HCT116 (cell line): ENCODE measurements around the gene RARS1. TPM values are rescaled to one million over a fixed set of nuclear protein-coding genes. Genes with fewer than 3 reads are reported as not detected.

Source experiments
- ATAC-seq: fragments of 200-7000 bp; cut with Tn5 transposase; 2 replicates; pipeline ENCODE4 v1.9.1; 2020; ENCODE audit warnings: mild to moderate bottlenecking, moderate library complexity
- BruUV-seq: library from RNA; stranded (reverse); fragments of 400-500 nt; replicated peaks from 2 replicates; lab custom pipeline; 2021; lab: Mats Ljungman, UMichigan
- CTCF ChIA-PET: fragments of 300-600 bp; sonication (Branson Sonifier 250); formaldehyde crosslinking; loops from one replicate; lab custom pipeline; 2021; ENCODE audit warnings: antibody characterized with exemption; lab: Charles Lee
- POLR2A ChIA-PET: fragments of 300-600, 350-600 bp; sonication (Branson Sonifier 250); formaldehyde crosslinking; loops from one replicate; lab custom pipeline; 2021; ENCODE audit warnings: antibody characterized with exemption; lab: Charles Lee
- RAD21 ChIA-PET, 2 experiments: fragments of 300-600 bp; sonication (Branson Sonifier 250); formaldehyde crosslinking; loops; one replicate each; lab custom pipeline; 2023; ENCODE audit warnings: low total read pairs in 2 of 2; ENCODE audit not compliant: uncharacterized antibody in 2 of 2, unreplicated experiment in 2 of 2, low non-redundant PET in 1 of 2; lab: Charles Lee
- DNase-seq: peaks from one replicate; pipeline ENCODE4 v3.0.0-alpha.2; 2010; ENCODE audit warnings: low read depth, low spot score
- H2AFZ ChIP-seq: fragments of 200-600 bp; shearing (Covaris generic), sonication (generic); 2 replicates; pipeline ENCODE4 v1.6.1; 2017; ENCODE audit warnings: low read depth, mixed run types, mixed read lengths, antibody characterized with exemption, low read length; ENCODE audit not compliant: poor library complexity, severe bottlenecking
- H3K27ac ChIP-seq: 2 replicates; pipeline ENCODE4 v1.5.1; 2012; ENCODE audit warnings: low read depth, low read length
- H3K27me3 ChIP-seq: fragments of 200-600 bp; sonication (generic); 2 replicates; pipeline ENCODE4 v1.6.1; 2016; ENCODE audit warnings: mixed run types, low read length, mixed read lengths; ENCODE audit not compliant: insufficient read depth
- H3K36me3 ChIP-seq, 2 experiments: fragments of 200-500 bp in 1 of 2; fragments of 200-600 bp in 1 of 2; sonication (Bioruptor generic) in 1 of 2; sonication (generic) in 1 of 2; 2 replicates each; pipeline versions ENCODE4 v1.5.1 to v1.6.1; 2014 to 2016; ENCODE audit warnings: low read length in 2 of 2, inconsistent platforms in 1 of 2, mixed read lengths in 1 of 2, mixed run types in 1 of 2; ENCODE audit not compliant: insufficient read depth in 2 of 2, control insufficient read depth in 1 of 2
- H3K4me1 ChIP-seq, 2 experiments: fragments of 200-600 bp in 1 of 2; sonication (generic) in 1 of 2; 2 replicates each; pipeline versions ENCODE4 v1.5.1 to v1.6.1; 2012 to 2017; ENCODE audit warnings: low read length in 2 of 2, inconsistent platforms in 1 of 2, mild to moderate bottlenecking in 1 of 2, mixed read lengths in 1 of 2, mixed run types in 1 of 2, moderate library complexity in 1 of 2; ENCODE audit not compliant: insufficient read depth in 2 of 2, control insufficient read depth in 1 of 2
- H3K4me2 ChIP-seq: fragments of 200-600 bp; sonication (generic); 2 replicates; pipeline ENCODE4 v1.6.1; 2017; ENCODE audit warnings: mixed run types, low read length, mixed read lengths
- H3K4me3 ChIP-seq, 2 experiments: fragments of 200-600 bp in 1 of 2; sonication (generic) in 1 of 2; replicated peaks in 1 of 2; 2 replicates each; pipeline ENCODE4 v1.5.1; 2011 to 2016; ENCODE audit warnings: low read length in 2 of 2, control low read depth in 1 of 2, low read depth in 1 of 2, mild to moderate bottlenecking in 1 of 2, mixed read lengths in 1 of 2, mixed run types in 1 of 2
- H3K79me2 ChIP-seq: fragments of 200-600 bp; sonication (generic); 2 replicates; pipeline ENCODE4 v1.6.1; 2017; ENCODE audit warnings: mild to moderate bottlenecking, mixed run types, low read length, moderate library complexity, mixed read lengths; ENCODE audit not compliant: insufficient read depth
- H3K9ac ChIP-seq: fragments of 200-600 bp; sonication (generic); 2 replicates; pipeline ENCODE4 v1.6.1; 2016; ENCODE audit warnings: low read length, mixed read lengths
- H3K9me2 ChIP-seq: fragments of 200-600 bp; sonication (generic), shearing (Covaris generic); 2 replicates; pipeline ENCODE4 v1.6.1; 2017; ENCODE audit warnings: mixed run types, mild to moderate bottlenecking, moderate library complexity; ENCODE audit not compliant: insufficient read depth
- H3K9me3 ChIP-seq, 2 experiments: fragments of 200-500 bp in 1 of 2; fragments of 200-600 bp in 1 of 2; sonication (Bioruptor generic) in 1 of 2; sonication (generic) in 1 of 2; 2 replicates each; pipeline ENCODE4 v1.6.1; 2014 to 2017; ENCODE audit warnings: low read length in 2 of 2, mixed read lengths in 2 of 2, inconsistent platforms in 1 of 2, low read depth in 1 of 2, mild to moderate bottlenecking in 1 of 2, mixed run types in 1 of 2, moderate library complexity in 1 of 2; ENCODE audit not compliant: control insufficient read depth in 1 of 2, insufficient read depth in 1 of 2
- H4K20me1 ChIP-seq: fragments of 200-600 bp; sonication (generic), shearing (Covaris generic); 2 replicates; pipeline ENCODE4 v1.6.1; 2017; ENCODE audit warnings: mixed run types, mild to moderate bottlenecking, moderate library complexity; ENCODE audit not compliant: insufficient read depth
- CBX3 ChIP-seq: IDR thresholded peaks from 2 replicates; pipeline ENCODE4 v1.6.1; 2012; ENCODE audit warnings: low read depth
- CEBPB ChIP-seq: IDR thresholded peaks from 2 replicates; pipeline ENCODE4 v1.6.1; 2012; ENCODE audit warnings: low read depth
- CTCF ChIP-seq, 3 experiments: fragments of 200-600 bp in 1 of 3; sonication (generic) in 1 of 3; IDR thresholded peaks in 2 of 3; conservative IDR thresholded peaks in 1 of 3; 2 replicates each; pipeline ENCODE4 v1.5.1; 2012 to 2017; ENCODE audit warnings: low read depth in 2 of 3, low read length in 2 of 3, antibody characterized with exemption in 1 of 3, borderline replicate concordance in 1 of 3, control low read depth in 1 of 3, mild to moderate bottlenecking in 1 of 3, mixed read lengths in 1 of 3, mixed run types in 1 of 3, moderate library complexity in 1 of 3; ENCODE audit not compliant: insufficient read depth in 1 of 3
- EZH2phosphoT487 ChIP-seq: fragments of 200-600 bp; IDR thresholded peaks from 2 replicates; pipeline ENCODE4 v1.6.1; 2018; ENCODE audit warnings: antibody characterized with exemption, borderline replicate concordance
- JUND ChIP-seq: IDR thresholded peaks from 2 replicates; pipeline ENCODE4 v1.6.1; 2012
- MAX ChIP-seq: IDR thresholded peaks from 2 replicates; pipeline ENCODE4 v1.6.1; 2012
- POLR2AphosphoS5 ChIP-seq: IDR thresholded peaks from 2 replicates; pipeline ENCODE4 v1.6.1; 2011; ENCODE audit warnings: mild to moderate bottlenecking, low read depth, low read length, moderate library complexity
- SP1 ChIP-seq: IDR thresholded peaks from 2 replicates; pipeline ENCODE4 v1.6.1; 2012; ENCODE audit warnings: low read depth
- SRF ChIP-seq: IDR thresholded peaks from 2 replicates; pipeline ENCODE4 v1.6.1; 2012; ENCODE audit warnings: low read depth
- TCF7L2 ChIP-seq: IDR thresholded peaks from 2 replicates; pipeline ENCODE4 v1.7.0; 2011; ENCODE audit warnings: borderline replicate concordance, inconsistent platforms; ENCODE audit not compliant: insufficient read depth, insufficient read length; ENCODE audit errors: extremely low read depth
- intact Hi-C: fragments of 100-400 bp; cut with micrococcal nuclease; formaldehyde crosslinking; loops from 2 replicates; pipeline ENCODE4 v1.10.0; 2022
- total RNA-seq: library from RNA; stranded (reverse); gene quantifications from one replicate; pipeline ENCODE4 v1.2.1, GENCODE V29; 2021; ENCODE audit not compliant: unreplicated experiment
- TF ChIP-seq, protein P1 (sequence below): IDR thresholded peaks from 2 replicates; pipeline ENCODE4 v1.6.1; 2012
- TF ChIP-seq, protein P2 (sequence below): IDR thresholded peaks from 2 replicates; pipeline ENCODE4 v1.6.1; 2011; ENCODE audit warnings: mild to moderate bottlenecking, low read length, moderate library complexity; ENCODE audit not compliant: insufficient replicate concordance; ENCODE audit errors: extremely low read depth
- TF ChIP-seq, protein P3 (sequence below): IDR thresholded peaks from 2 replicates; pipeline ENCODE4 v1.6.1; 2012; ENCODE audit warnings: low read depth

RARS1 gene
- total RNA-seq, 1 experiment from 2014 or later, result 122 TPM

DNA sequence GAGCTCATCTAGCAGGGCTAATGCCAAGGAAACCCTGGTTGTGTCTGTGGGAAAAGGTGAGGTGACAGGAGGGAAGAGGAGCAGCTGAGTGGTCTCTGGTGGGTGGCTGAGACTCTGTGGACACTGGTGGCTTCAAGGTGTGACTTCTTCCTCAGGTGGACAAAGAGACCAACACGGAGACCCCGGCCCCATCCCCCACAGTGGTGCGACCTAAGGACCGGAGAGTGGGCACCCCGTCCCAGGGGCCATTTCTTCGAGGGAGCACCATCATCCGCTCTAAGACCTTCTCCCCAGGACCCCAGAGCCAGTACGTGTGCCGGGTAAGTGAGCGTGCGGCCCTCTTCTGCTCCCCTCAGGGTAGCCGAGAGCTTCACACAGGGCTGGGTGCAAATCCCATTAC is 31.1 kb upstream of the RARS1 start (continued):
- TF ChIP-seq, protein P1, sequence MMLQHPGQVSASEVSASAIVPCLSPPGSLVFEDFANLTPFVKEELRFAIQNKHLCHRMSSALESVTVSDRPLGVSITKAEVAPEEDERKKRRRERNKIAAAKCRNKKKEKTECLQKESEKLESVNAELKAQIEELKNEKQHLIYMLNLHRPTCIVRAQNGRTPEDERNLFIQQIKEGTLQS, result no peak
- TF ChIP-seq EZH2phosphoT487 (no peak), CBX3 (no peak), POLR2AphosphoS5 (no peak), SP1 (no peak), CEBPB (no peak), MAX (no peak), TCF7L2 (no peak), CTCF (IDR thresholded peaks at IDR 0.05 in 2 of 3, conservative IDR thresholded peaks at IDR 0.05 in 1 of 3; ENCODE audit: borderline replicate concordance in 1 of 3, insufficient read depth in 1 of 3, low read depth in 2 of 3, low read length in 2 of 3) (no peak)

DNA sequence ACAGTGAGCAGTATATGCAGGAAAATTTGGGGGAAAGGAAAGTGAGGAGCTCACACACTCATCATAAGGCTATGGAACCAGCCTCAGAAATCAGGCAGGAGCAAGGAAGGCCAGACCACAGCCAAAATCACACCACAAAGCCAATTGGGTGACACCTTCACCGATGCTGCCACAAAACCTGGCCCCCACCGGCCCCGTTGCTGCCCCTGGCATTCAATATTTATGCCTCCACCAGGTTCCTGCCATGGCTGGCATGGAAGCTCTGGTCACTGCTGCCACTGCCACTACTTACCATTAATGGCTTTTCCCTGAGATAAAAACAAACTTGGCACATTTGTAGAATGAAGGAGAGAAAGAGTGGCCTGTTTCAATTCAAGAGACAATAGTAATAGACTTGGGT is 28.7 kb upstream of the RARS1 start:
- ChIA-PET POLR2A (no interaction called here), CTCF (no interaction called here), RAD21 (no interaction called here)
- no peaks in the 10 kb centered on the region for H3K9me2 ChIP-seq
- intact Hi-C loops, result no loop called here
- ATAC-seq (no peak), DNase-seq (no peak)
- H3K4me2 ChIP-seq, result no peak overlapping the region
- H3K27me3 ChIP-seq, result no peaks in the 10 kb centered on the region
- no peak overlapping the region for H3K27ac ChIP-seq
- no peak overlapping the region for H2AFZ ChIP-seq
- no peak overlapping the region for H3K4me3 ChIP-seq
- H3K9me3 ChIP-seq, result no peaks in the 10 kb centered on the region
- no peaks in the 10 kb centered on the region for H4K20me1 ChIP-seq
- no TSS peak for BruUV-seq
- no peak overlapping the region for H3K9ac ChIP-seq
- H3K36me3 ChIP-seq, result peaks cover 25 to 56% of the 10 kb centered on the region in 2 experiments
- no peaks in the 10 kb centered on the region for H3K4me1 ChIP-seq
- no peaks in the 10 kb centered on the region for H3K79me2 ChIP-seq
- TF ChIP-seq SRF (no peak), CEBPB (no peak), POLR2AphosphoS5 (no peak), CTCF (IDR thresholded peaks at IDR 0.05 in 2 of 3, conservative IDR thresholded peaks at IDR 0.05 in 1 of 3; ENCODE audit: borderline replicate concordance in 1 of 3, insufficient read depth in 1 of 3, low read depth in 2 of 3, low read length in 2 of 3) (no peak), JUND (no peak)
- TF ChIP-seq, protein P2, sequence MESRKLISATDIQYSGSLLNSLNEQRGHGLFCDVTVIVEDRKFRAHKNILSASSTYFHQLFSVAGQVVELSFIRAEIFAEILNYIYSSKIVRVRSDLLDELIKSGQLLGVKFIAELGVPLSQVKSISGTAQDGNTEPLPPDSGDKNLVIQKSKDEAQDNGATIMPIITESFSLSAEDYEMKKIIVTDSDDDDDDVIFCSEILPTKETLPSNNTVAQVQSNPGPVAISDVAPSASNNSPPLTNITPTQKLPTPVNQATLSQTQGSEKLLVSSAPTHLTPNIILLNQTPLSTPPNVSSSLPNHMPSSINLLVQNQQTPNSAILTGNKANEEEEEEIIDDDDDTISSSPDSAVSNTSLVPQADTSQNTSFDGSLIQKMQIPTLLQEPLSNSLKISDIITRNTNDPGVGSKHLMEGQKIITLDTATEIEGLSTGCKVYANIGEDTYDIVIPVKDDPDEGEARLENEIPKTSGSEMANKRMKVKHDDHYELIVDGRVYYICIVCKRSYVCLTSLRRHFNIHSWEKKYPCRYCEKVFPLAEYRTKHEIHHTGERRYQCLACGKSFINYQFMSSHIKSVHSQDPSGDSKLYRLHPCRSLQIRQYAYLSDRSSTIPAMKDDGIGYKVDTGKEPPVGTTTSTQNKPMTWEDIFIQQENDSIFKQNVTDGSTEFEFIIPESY, result no peak
- TF ChIP-seq, protein P1, result no peak
- TF ChIP-seq, protein P3, sequence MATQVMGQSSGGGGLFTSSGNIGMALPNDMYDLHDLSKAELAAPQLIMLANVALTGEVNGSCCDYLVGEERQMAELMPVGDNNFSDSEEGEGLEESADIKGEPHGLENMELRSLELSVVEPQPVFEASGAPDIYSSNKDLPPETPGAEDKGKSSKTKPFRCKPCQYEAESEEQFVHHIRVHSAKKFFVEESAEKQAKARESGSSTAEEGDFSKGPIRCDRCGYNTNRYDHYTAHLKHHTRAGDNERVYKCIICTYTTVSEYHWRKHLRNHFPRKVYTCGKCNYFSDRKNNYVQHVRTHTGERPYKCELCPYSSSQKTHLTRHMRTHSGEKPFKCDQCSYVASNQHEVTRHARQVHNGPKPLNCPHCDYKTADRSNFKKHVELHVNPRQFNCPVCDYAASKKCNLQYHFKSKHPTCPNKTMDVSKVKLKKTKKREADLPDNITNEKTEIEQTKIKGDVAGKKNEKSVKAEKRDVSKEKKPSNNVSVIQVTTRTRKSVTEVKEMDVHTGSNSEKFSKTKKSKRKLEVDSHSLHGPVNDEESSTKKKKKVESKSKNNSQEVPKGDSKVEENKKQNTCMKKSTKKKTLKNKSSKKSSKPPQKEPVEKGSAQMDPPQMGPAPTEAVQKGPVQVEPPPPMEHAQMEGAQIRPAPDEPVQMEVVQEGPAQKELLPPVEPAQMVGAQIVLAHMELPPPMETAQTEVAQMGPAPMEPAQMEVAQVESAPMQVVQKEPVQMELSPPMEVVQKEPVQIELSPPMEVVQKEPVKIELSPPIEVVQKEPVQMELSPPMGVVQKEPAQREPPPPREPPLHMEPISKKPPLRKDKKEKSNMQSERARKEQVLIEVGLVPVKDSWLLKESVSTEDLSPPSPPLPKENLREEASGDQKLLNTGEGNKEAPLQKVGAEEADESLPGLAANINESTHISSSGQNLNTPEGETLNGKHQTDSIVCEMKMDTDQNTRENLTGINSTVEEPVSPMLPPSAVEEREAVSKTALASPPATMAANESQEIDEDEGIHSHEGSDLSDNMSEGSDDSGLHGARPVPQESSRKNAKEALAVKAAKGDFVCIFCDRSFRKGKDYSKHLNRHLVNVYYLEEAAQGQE, result no peak
